ENCODE results near the gene KLHDC7B. TPM values are rescaled to one million over a fixed set of nuclear protein-coding genes. Genes with fewer than 3 reads are reported as not detected.

KLHDC7B gene
- total and polyA plus RNA-seq, 2 of the 13 experiments (the other 11 are each of a cell fraction or from before 2014, with no cell fraction given) = 0.11 TPM; not detected in 1

GRCh38 chr22:50562523-50563412, 17.1 kb downstream of the KLHDC7B start, which contains the start of gene SYCE3 (continued):
- TF ChIP-seq, protein P1, sequence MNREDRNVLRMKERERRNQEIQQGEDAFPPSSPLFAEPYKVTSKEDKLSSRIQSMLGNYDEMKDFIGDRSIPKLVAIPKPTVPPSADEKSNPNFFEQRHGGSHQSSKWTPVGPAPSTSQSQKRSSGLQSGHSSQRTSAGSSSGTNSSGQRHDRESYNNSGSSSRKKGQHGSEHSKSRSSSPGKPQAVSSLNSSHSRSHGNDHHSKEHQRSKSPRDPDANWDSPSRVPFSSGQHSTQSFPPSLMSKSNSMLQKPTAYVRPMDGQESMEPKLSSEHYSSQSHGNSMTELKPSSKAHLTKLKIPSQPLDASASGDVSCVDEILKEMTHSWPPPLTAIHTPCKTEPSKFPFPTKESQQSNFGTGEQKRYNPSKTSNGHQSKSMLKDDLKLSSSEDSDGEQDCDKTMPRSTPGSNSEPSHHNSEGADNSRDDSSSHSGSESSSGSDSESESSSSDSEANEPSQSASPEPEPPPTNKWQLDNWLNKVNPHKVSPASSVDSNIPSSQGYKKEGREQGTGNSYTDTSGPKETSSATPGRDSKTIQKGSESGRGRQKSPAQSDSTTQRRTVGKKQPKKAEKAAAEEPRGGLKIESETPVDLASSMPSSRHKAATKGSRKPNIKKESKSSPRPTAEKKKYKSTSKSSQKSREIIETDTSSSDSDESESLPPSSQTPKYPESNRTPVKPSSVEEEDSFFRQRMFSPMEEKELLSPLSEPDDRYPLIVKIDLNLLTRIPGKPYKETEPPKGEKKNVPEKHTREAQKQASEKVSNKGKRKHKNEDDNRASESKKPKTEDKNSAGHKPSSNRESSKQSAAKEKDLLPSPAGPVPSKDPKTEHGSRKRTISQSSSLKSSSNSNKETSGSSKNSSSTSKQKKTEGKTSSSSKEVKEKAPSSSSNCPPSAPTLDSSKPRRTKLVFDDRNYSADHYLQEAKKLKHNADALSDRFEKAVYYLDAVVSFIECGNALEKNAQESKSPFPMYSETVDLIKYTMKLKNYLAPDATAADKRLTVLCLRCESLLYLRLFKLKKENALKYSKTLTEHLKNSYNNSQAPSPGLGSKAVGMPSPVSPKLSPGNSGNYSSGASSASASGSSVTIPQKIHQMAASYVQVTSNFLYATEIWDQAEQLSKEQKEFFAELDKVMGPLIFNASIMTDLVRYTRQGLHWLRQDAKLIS (CRISPR knock-in tag; IDR thresholded peaks at IDR 0.05) = no peak
- TF ChIP-seq HOXD1 (CRISPR knock-in tag; IDR thresholded peaks at IDR 0.05) = no peak
- TF ChIP-seq, protein P2, sequence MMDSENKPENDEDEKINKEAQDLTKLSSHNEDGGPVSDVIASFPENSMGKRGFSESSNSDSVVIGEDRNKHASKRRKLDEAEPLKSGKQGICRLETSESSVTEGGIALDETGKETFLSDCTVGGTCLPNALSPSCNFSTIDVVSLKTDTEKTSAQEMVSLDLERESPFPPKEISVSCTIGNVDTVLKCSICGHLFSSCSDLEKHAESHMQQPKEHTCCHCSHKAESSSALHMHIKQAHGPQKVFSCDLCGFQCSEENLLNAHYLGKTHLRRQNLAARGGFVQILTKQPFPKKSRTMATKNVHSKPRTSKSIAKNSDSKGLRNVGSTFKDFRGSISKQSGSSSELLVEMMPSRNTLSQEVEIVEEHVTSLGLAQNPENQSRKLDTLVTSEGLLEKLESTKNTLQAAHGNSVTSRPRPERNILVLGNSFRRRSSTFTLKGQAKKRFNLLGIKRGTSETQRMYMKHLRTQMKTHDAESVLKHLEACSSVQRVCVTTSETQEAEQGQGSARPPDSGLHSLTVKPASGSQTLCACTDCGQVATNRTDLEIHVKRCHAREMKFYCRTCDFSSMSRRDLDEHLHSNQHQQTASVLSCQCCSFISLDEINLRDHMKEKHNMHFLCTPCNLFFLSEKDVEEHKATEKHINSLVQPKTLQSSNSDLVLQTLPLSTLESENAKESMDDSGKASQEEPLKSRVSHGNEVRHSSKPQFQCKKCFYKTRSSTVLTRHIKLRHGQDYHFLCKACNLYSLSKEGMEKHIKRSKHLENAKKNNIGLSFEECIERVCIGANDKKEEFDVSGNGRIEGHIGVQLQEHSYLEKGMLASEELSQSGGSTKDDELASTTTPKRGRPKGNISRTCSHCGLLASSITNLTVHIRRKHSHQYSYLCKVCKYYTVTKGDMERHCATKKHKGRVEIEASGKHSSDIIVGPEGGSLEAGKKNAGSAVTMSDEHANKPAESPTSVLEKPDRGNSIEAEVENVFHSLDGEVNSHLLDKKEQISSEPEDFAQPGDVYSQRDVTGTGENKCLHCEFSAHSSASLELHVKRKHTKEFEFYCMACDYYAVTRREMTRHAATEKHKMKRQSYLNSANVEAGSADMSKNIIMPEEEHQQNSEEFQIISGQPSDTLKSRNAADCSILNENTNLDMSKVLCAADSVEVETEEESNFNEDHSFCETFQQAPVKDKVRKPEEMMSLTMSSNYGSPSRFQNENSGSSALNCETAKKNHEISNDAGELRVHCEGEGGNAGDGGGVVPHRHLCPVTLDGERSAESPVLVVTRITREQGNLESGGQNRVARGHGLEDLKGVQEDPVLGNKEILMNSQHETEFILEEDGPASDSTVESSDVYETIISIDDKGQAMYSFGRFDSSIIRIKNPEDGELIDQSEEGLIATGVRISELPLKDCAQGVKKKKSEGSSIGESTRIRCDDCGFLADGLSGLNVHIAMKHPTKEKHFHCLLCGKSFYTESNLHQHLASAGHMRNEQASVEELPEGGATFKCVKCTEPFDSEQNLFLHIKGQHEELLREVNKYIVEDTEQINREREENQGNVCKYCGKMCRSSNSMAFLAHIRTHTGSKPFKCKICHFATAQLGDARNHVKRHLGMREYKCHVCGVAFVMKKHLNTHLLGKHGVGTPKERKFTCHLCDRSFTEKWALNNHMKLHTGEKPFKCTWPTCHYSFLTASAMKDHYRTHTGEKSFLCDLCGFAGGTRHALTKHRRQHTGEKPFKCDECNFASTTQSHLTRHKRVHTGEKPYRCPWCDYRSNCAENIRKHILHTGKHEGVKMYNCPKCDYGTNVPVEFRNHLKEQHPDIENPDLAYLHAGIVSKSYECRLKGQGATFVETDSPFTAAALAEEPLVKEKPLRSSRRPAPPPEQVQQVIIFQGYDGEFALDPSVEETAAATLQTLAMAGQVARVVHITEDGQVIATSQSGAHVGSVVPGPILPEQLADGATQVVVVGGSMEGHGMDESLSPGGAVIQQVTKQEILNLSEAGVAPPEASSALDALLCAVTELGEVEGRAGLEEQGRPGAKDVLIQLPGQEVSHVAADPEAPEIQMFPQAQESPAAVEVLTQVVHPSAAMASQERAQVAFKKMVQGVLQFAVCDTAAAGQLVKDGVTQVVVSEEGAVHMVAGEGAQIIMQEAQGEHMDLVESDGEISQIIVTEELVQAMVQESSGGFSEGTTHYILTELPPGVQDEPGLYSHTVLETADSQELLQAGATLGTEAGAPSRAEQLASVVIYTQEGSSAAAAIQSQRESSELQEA (CRISPR knock-in tag; IDR thresholded peaks at IDR 0.05; ENCODE audit: not compliant biosample characterization) = no peak
- TF ChIP-seq ETV6 (CRISPR knock-in tag; conservative IDR thresholded peaks at IDR 0.05) = no peak
- TF ChIP-seq TRIM24 (CRISPR knock-in tag; IDR thresholded peaks at IDR 0.05) = no peak
- TF ChIP-seq, protein P3, sequence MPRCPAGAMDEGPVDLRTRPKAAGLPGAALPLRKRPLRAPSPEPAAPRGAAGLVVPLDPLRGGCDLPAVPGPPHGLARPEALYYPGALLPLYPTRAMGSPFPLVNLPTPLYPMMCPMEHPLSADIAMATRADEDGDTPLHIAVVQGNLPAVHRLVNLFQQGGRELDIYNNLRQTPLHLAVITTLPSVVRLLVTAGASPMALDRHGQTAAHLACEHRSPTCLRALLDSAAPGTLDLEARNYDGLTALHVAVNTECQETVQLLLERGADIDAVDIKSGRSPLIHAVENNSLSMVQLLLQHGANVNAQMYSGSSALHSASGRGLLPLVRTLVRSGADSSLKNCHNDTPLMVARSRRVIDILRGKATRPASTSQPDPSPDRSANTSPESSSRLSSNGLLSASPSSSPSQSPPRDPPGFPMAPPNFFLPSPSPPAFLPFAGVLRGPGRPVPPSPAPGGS (CRISPR knock-in tag; IDR thresholded peaks at IDR 0.05) = no peak; the same call in 1 of the 2 replicates
- TF ChIP-seq TEAD2 (CRISPR knock-in tag; IDR thresholded peaks at IDR 0.05) = no peak
- TF ChIP-seq ZNF256 (CRISPR knock-in tag; conservative IDR thresholded peaks at IDR 0.05) = no peak
- no peak for TF ChIP-seq KLF15 (CRISPR knock-in tag; IDR thresholded peaks at IDR 0.05; ENCODE audit: borderline replicate concordance)
- no peak for TF ChIP-seq ZNF678 (CRISPR knock-in tag; IDR thresholded peaks at IDR 0.05)
